ENCODE results near the gene TCERG1.

The TCERG1 gene

GRCh38 chr5:146440353-146440752 is 6.8 kb upstream of the TCERG1 start:
- TF ChIP-seq POLR2A (IDR thresholded peaks at IDR 0.05; ENCODE audit: low read length), result no peak
- TF ChIP-seq GATA1 (IDR thresholded peaks at IDR 0.05; ENCODE audit: low read depth, low read length), result no peak
- no peak for DNase-seq

GRCh38 chr5:146440870-146441495 is 6.2 kb upstream of the TCERG1 start:
- DNase-seq, result no peak
- TF ChIP-seq GATA1 (IDR thresholded peaks at IDR 0.05; ENCODE audit: low read depth, low read length), result no peak
- TF ChIP-seq POLR2A (IDR thresholded peaks at IDR 0.05; ENCODE audit: low read length), result no peak

- TF ChIP-seq GATA1 (IDR thresholded peaks at IDR 0.05; ENCODE audit: low read depth, low read length) (no peak), POLR2A (IDR thresholded peaks at IDR 0.05; ENCODE audit: low read length) (no peak)
- no peak for DNase-seq
Observed at GRCh38 chr5:146441896-146442295, 5.2 kb upstream of the TCERG1 start.

DNA sequence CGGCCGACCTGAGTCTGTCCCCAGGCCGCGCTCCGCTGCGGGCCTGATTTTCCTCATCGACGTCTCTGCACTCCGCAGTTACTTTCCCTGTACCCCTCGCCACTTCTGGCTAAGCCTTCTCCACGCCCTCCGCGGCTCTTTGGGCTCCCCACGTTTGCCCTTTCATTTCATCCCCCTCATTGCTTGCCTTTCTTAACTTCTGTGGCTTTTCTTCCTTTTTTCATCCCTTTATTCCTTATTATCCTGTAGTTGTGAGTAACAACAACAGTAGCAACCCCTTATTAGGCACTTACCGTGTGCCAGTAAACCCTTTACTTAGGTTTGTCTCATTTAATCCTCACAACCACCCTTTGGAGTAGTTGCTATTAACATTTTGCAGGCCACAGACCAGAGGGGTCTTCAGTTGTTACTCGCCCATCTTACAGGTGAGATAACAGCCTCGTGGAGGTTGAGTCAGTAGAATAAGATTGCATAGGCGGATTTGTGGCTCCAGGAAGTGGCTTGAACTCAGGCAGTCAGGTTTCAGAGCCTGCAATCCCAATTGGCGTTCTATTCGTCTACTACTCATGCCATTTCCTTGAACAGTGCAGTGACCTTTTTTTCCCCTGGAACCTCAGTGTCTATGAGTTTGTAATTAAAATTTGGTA is 724 bp downstream of the TCERG1 start:
- no peak for TF ChIP-seq GATA1 (IDR thresholded peaks at IDR 0.05; ENCODE audit: low read depth, low read length)
- TF ChIP-seq POLR2A (IDR thresholded peaks at IDR 0.05; ENCODE audit: low read length), result peak; percentile 2
- DNase-seq, result peak; percentile 56 to 71

DNA sequence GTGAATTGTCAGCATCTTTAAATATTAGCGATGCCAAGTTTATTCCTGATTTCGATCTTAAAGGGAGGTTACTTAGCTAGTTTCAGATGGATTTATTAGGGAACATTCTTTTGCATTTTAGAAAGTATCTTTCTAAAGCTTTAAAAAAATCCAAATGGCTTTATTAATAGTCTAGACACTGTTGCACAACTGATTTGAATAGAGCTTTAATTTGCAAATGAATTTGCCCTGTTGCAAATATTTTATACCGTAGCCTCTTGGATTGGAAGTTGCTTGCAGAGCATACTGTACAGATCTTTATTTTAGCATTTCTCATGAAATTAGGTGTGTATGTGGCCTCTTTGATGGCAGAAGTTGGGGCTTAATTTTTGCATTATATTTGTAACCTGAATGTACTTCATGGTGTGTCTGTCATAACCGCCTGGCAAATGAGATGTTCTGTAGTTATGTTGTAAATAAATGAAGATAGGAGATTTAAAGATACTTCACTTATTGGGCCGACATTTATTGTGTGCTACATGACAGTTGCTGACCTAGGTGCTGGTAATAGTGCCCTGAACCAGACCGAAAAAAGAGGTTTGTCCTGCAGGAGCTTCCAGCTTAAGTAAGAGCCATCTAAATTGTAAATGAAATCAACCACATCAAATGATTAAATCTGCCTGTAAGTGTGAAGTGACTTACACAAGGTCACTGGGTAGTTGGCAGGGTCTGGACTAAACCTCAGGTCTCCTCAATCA is 1.8 kb downstream of the TCERG1 start:
- DNase-seq, result peak; percentile 25 to 27
- TF ChIP-seq POLR2A (IDR thresholded peaks at IDR 0.05; ENCODE audit: low read length) (no peak), GATA1 (IDR thresholded peaks at IDR 0.05; ENCODE audit: low read depth, low read length) (no peak)

DNA sequence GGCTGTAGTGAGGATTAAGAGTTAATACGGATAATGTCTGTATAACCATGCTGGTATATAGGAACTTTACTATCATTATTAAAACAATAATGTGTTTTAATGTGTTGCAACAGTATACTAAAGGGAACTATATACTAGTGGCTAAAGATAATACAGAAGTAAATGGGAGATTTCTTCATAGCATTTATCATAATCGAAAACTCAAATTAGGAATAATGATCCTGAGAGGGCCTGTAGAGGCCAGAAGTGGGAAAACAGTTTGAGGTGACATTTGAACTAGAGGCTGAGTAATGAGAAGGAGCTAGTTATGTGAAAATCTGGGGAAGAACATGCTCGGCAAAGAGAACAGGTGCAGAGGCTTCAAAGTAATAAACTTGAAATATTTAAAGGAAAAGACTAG is 2.9 kb downstream of the TCERG1 start:
- no peak for DNase-seq
- TF ChIP-seq POLR2A (IDR thresholded peaks at IDR 0.05; ENCODE audit: low read length) (no peak), GATA1 (IDR thresholded peaks at IDR 0.05; ENCODE audit: low read depth, low read length) (no peak)

- DNase-seq, result peak in 1 of 2 experiments; percentile 11
- TF ChIP-seq GATA1 (IDR thresholded peaks at IDR 0.05; ENCODE audit: low read depth, low read length) (no peak), POLR2A (IDR thresholded peaks at IDR 0.05; ENCODE audit: low read length) (no peak)
Observed at GRCh38 chr5:146451411-146451810, 4.3 kb downstream of the TCERG1 start.

GRCh38 chr5:146457431-146457830 is 10.3 kb downstream of the TCERG1 start:
- TF ChIP-seq POLR2A (IDR thresholded peaks at IDR 0.05; ENCODE audit: low read length), result no peak

DNA sequence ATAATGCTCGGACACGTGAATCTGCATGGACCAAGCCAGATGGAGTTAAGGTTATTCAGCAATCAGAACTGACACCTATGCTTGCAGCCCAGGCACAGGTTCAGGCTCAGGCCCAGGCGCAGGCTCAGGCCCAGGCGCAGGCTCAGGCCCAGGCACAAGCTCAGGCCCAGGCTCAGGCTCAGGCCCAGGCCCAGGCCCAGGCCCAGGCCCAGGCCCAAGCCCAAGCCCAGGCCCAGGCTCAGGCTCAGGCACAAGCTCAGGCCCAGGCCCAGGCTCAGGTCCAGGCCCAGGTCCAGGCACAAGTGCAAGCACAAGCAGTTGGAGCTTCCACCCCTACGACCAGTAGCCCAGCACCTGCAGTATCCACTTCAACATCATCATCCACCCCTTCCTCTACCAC is 11.8 kb downstream of the TCERG1 start:
- no peak for TF ChIP-seq POLR2A (IDR thresholded peaks at IDR 0.05; ENCODE audit: low read length)
- no peak for TF ChIP-seq GATA1 (IDR thresholded peaks at IDR 0.05; ENCODE audit: low read depth, low read length)
- DNase-seq, result no peak

More at GRCh38 chr5:146457431-146457830, 10.3 kb downstream of the TCERG1 start:
- no peak for DNase-seq

DNA sequence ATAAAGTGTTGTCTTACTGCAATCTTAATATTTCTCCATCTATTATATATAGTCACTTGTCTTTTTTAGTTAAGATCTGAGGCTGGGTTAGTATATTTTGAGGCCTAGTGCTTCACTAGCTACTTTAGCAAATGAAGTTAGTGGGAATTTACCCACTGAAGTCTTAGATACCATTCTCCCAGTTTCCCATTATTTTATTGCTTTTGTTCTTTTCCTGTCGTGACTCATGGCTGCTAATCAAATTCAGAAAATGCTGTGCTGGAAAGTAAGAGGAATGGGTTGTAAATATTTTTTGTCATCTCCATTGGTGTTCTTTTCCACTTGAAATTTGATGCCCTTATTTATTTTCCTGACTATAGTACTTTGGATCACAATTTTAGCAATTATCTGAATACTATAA is 14.2 kb downstream of the TCERG1 start:
- no peak for TF ChIP-seq POLR2A (IDR thresholded peaks at IDR 0.05; ENCODE audit: low read length)
- TF ChIP-seq GATA1 (IDR thresholded peaks at IDR 0.05; ENCODE audit: low read depth, low read length), result no peak
- no peak for DNase-seq

- DNase-seq, result peak in 1 of 2 experiments; percentile 4
- TF ChIP-seq POLR2A (IDR thresholded peaks at IDR 0.05; ENCODE audit: low read length) (no peak), GATA1 (IDR thresholded peaks at IDR 0.05; ENCODE audit: low read depth, low read length) (no peak)
Observed at GRCh38 chr5:146463446-146463845, 16.3 kb downstream of the TCERG1 start.

GRCh38 chr5:146466521-146467349 is 19.6 kb downstream of the TCERG1 start:
- TF ChIP-seq POLR2A (IDR thresholded peaks at IDR 0.05; ENCODE audit: low read length), result no peak
- TF ChIP-seq GATA1 (IDR thresholded peaks at IDR 0.05; ENCODE audit: low read depth, low read length), result no peak
- peak in 1 of 2 experiments; percentile 18 for DNase-seq

- DNase-seq, result no peak
Observed at GRCh38 chr5:146467760-146468159, 20.6 kb downstream of the TCERG1 start.

GRCh38 chr5:146474065-146474464 is 26.9 kb downstream of the TCERG1 start:
- TF ChIP-seq POLR2A (IDR thresholded peaks at IDR 0.05; ENCODE audit: low read length) (no peak), GATA1 (IDR thresholded peaks at IDR 0.05; ENCODE audit: low read depth, low read length) (no peak)
- DNase-seq, result no peak

More at GRCh38 chr5:146467760-146468159, 20.6 kb downstream of the TCERG1 start:
- TF ChIP-seq GATA1 (IDR thresholded peaks at IDR 0.05; ENCODE audit: low read depth, low read length) (no peak), POLR2A (IDR thresholded peaks at IDR 0.05; ENCODE audit: low read length) (no peak)

Measured in erythroblast (primary cell).